CD4-positive, alpha-beta T cell treated with Interleukin-10 for 1 hour (primary cell): ENCODE results near the gene TRPM2.

ENCODE experiments used
- DNase-seq: peaks from one replicate; pipeline ENCODE4 v3.0.0-alpha.2; 2020

The TRPM2 gene

DNA sequence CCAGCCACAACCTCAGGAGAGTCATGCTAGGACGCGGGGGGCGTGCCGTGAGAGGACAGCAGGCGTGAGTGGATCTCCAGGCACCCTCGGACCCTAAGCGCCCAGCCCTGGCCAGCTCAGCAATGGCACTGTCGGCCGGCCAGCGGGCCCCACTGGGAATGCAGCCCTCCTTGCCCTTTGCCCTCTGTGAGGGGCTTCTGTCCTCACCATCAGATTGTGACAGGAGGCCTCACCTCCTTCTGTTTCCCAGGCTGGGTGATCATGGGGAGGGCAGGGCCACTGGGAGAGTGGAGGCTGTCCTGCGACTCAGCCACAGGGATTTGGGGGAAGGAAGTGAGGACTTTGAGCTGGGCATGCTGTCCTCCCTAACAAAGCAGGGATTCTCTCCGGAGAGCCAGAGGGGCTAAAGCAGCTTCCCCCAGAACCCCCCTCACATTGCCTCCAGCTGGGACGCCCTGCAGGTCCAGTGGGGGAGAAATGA is 95.3 kb downstream of the TRPM2 start:
- no peak for DNase-seq

DNA sequence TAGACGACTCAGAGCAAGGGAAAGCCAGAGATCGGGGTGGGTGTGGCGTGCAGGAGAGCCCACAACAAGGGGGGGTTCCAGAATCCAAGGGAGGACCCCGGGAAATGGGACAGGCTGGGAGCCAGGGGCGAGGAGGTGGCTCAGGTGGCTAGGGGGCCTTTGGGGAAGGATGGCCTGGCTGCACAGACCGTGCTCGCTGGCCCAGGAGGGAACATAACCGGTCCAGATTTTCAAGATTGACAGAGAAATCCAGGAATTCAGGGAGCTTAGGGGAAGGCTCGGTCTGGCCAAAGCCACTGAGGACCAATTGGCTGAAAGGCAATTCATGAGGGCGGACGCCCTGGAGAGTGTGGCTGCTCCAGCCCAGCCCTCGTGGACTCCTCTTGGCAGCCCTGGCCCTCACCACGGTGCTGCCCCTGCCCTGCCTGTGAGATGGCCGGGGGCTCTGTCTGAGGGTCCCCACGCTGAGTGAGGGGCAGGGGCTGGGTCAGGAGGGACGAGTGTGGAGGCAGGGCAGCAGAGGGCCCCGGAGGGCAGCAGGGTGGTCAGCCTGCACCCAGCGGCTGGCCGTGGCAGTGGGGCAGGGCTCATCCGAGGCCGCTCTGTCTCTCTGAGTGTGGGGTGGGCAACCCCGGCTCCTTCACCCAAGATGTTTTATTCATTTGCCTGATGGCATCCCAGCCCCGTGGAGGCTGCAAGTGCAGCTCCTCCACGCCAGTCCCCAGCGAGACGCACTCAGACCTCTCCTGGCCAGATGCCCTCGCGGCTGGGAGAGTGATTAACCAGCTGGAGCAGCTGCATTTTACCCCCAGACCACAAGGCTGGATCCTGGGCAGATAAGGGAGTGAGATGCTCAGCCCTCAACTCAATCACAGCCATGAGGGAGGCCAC is 96.3 kb downstream of the TRPM2 start:
- DNase-seq: no peak

GRCh38 chr21:44450402-44450801 is 97.0 kb downstream of the TRPM2 start:
- DNase-seq: no peak

- no peak for DNase-seq
Observed at GRCh38 chr21:44450999-44451398, 97.6 kb downstream of the TRPM2 start.

DNA sequence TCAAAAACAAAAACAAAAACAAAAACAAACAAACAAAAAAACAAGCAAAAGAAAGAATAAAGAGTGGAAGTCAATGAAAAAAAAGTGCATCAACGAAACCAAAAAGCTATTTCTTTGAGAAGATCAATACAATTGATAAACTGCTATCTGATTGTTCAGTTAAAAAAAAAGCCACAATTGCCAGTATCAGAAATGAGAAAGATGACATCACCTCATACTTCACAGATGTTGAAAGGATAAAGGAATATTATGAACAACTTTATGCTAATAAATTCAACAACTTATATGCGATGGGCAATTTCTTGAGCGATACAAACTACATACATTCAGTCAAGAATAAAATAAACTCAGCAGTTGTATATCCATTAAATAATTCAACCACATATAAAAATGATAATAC is 99.7 kb downstream of the TRPM2 start:
- DNase-seq: no peak

DNA sequence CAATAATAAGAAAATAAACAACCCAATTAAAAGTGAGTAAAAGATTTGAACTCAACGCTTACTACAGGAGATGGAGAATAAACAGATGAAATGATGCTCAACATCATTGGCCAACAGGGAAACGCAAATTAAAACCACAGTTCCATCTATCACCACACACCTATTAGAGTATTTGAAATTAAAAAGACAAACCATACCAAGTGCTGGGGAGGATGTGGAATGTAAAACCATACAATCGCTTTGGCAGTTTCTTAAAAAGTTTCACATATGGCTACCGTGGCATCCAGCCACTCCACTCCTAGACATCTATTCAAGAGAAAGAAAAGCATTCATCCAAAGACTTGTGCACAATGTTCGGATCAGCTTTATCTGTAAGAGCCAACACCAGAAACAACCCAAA is 100.6 kb downstream of the TRPM2 start:
- no peak for DNase-seq

DNA sequence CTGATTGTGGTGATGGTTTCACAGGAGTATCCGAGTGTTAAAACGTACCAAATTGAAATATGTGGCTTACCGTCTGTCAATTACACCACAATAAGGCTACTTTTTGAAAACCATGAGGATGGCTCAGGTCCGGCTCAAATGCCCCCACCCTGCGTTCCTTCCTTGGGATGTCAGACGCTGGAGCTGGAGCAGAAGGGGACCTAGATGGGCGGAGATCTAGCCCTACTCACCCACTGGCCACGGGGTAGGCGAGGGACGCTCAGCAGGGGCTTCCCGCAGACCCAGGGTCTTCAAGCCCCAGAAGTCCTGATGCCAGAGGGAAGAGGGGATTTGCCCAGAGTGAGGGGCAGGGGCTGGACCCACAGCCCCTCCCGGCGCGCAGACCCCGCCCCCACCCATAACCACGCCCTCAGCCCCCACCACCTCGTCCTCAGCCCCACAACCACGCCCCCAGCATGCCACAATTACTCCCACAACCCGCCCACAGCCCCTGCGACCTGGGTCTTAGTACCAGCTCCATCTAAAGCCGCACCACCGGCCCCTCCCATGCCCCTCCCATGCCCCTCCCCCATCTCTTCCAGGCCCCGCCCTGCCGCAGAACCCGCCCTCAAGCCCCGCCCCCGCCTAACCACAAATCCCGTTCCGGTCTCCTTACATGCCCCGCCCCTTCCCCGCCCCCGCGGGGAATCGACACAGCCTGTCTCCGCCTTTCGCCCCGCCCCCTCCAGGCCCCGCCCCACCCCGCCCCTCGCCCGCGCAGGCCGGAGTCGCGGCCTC is 101.5 kb downstream of the TRPM2 start, which contains the start of gene LRRC3:
Gene LRRC3 (plus strand): TSS at position 764 of the 777 bp plus-strand sequence. CDS start 1,135 bp downstream, outside the sequence.
- DNase-seq: peak; percentile 86

GRCh38 chr21:44455524-44456213 is 102.2 kb downstream of the TRPM2 start:
- peak; percentile 29 for DNase-seq

DNA sequence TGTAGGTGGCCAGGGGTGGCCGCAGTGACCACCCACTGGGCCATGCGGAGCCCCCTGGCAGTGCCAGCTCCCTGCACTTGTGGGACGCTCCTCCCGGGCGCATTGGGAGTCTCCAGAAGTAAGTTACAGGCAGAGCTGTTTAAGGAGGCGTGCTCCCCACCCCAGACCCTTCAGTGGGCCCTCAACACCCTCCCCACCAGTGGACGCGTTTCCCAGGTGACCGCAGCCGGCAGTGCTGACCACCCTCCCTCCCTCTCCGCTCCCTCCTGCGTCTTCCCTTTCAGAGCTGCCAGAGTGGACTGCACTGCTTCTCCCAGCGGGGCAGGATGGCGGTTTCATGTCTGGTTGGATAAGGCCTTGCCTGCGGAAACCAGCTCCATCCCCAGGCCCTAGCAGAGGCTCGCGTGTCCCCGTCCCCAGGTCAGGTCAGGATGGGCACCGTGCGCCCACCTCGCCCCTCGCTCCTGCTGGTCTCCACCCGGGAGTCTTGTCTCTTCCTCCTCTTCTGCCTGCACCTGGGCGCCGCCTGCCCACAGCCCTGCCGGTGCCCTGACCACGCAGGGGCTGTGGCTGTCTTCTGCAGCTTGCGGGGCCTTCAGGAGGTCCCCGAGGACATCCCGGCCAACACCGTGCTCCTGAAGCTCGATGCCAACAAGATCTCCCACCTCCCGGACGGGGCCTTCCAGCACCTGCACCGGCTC is 102.9 kb downstream of the TRPM2 start:
- DNase-seq: no peak

DNA sequence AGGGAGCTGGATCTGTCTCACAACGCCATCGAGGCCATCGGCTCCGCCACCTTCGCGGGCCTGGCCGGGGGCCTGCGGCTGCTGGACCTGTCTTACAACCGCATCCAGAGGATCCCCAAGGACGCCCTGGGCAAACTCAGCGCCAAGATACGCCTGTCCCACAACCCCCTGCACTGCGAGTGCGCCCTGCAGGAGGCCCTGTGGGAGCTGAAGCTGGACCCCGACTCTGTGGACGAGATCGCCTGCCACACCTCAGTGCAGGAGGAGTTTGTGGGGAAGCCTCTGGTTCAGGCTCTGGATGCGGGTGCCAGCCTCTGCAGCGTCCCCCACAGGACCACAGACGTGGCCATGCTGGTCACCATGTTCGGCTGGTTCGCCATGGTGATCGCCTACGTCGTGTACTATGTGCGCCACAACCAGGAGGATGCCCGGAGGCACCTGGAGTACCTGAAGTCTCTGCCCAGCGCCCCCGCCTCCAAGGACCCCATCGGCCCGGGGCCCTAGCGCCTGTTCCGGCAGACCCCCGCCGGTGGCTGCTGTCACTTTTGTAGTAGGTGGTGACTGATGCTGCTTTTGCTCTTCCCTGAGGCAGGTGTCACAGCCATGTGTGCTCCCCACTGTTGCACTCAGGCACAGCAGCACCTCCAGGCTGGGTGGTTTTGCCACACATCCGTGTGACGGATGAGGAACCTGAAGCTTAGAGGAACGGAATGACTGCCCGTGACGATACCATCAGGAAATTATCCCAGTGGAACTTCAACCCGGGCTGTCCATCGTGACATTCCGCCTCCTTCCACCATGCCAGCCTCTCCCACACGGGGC is 103.7 kb downstream of the TRPM2 start:
- no peak for DNase-seq

DNA sequence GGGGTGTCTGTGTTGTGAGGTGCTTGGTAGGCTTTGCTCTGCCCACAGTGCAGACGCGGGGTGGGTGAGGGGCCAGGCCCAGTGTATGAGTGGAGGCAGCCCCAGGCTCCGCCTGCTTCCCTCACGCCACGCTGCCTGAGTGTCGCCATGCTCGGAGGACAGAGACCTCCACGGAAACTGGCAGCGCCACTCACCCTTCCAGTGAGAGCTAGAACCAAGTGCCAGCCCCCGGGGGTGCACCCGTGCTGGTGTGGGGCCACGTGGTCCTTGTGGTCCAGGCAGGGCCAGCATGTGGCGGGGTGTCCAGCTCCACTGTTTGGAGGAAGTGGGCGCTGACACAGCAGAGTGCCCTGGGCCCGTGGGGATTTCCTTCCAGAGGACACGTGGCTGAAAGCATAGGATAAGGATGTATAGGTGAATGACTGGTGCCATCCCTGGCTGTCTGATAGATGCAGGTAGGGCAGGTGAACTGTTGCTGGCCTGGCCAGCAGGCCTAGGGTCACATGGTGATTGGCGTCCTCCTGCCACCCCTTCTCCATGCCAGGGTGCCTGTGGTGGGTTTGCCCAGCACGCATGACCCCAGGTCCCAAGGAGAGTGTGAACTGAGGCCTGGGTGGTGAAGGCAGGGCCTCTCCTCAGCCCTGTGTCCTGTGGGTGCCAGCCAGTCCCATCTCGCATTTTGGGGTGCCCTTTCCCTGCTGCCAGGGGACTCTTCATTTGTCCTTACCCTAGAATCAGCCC is 105.7 kb downstream of the TRPM2 start:
- DNase-seq: no peak

GRCh38 chr21:44459712-44460440 is 106.5 kb downstream of the TRPM2 start:
- DNase-seq: no peak

DNA sequence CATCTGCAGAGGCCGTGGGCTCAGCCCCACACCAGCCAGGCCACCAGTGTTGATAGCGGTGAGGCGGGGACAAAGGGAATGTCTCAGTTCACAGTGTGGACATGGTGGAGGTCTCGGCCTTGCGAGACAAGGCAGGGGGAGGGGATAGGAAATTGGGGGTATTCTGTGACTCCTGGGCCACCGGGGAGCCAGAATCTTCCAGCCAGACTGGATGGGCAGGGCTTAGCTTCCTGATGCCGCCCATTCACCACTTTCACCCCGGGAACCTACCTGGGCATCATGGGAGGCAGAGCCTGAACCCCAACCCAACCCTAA is 107.0 kb downstream of the TRPM2 start:
- no peak for DNase-seq

- no peak for DNase-seq
Observed at GRCh38 chr21:44461005-44461404, 107.6 kb downstream of the TRPM2 start.

DNA sequence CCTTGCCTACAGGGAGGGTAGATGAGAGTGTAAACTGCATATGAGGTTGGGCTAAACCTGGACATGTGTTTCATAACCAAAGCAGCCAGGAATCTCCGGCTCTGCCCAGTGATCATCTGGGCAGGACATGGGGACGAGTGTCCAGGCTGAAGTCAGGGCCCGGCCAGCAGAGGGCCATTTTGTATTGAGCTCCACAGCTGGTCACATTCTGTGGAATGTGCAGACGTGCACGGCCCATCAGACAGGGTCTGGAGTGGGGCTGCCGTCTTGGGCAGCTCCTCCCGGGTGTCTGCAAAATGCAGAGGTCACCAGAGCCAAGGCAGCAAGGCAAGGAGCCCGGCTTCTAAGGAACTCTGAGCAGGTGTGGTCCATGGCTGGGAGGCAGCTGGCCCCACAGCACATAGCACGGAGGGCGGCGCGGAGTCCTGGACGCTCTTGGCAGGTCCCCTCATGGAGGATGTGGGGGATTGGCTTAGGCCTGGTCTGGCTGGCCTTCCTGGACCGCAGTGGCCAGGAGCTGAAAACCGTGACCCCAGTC is 108.1 kb downstream of the TRPM2 start:
- DNase-seq: no peak

- DNase-seq: no peak
Observed at GRCh38 chr21:44462086-44462833, 108.8 kb downstream of the TRPM2 start.

DNA sequence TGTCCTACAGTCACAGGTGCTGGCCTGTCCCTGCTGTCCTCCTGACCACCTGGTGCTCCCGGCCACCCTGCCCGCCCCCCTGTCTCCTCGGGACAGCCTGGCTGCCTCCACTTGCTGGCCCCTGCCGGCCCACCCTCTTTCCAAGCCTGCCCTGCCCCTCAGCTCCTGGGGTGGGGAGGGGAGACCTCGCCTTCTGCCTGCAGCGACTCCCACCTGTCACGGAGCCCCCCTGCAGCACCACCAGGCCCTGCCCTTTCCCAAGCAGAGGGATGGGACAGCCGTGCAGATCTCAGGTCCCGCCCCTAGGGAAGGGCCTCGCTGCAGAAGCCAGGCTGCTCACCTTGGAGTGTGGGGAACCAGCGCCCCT is 109.4 kb downstream of the TRPM2 start:
- no peak for DNase-seq

DNA sequence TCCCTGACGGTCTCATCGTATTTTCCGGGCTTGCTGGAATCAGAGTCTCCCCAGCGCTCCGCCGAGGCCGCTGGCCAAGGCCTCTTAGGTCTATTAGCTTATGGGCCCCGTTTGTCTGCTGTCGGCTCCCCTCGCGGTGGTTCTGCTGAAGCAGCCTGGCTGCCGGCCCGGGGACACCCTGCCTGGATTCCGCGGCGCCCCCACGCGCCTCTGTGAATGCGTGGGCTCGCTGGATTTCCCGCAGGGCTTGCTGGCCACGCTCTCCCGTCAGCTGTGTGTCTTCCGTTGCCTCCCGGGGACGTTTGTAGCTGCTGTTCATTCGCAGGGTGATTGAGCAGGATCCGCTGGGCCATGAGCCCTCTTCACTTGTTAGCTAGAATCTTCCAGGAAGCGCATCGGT is 110.3 kb downstream of the TRPM2 start:
- no peak for DNase-seq

GRCh38 chr21:44464351-44464750 is 110.9 kb downstream of the TRPM2 start:
- DNase-seq: no peak
